Astrocyte of the spinal cord (primary cell): ENCODE results near the gene GSTM3.

Experiments
- DNase-seq: peaks from one replicate; pipeline ENCODE4 v3.0.0; 2011; ENCODE audit warnings: low read depth, low spot score
- H3K4me3 ChIP-seq: 2 replicates; pipeline ENCODE4 v1.5.1; 2011; ENCODE audit warnings: low read depth, mild to moderate bottlenecking, low read length, moderate library complexity
- in situ Hi-C: cut with HindIII; loops from 2 replicates; pipeline ENCODE4 v1.10.0; 2017; ENCODE audit warnings: low sequenced_read_pairs
- TF ChIP-seq, protein P1 (sequence below): IDR thresholded peaks from 2 replicates; pipeline ENCODE4 v1.5.1; 2012; ENCODE audit warnings: low read depth, mild to moderate bottlenecking, low read length, inconsistent platforms

The GSTM3 gene

DNA sequence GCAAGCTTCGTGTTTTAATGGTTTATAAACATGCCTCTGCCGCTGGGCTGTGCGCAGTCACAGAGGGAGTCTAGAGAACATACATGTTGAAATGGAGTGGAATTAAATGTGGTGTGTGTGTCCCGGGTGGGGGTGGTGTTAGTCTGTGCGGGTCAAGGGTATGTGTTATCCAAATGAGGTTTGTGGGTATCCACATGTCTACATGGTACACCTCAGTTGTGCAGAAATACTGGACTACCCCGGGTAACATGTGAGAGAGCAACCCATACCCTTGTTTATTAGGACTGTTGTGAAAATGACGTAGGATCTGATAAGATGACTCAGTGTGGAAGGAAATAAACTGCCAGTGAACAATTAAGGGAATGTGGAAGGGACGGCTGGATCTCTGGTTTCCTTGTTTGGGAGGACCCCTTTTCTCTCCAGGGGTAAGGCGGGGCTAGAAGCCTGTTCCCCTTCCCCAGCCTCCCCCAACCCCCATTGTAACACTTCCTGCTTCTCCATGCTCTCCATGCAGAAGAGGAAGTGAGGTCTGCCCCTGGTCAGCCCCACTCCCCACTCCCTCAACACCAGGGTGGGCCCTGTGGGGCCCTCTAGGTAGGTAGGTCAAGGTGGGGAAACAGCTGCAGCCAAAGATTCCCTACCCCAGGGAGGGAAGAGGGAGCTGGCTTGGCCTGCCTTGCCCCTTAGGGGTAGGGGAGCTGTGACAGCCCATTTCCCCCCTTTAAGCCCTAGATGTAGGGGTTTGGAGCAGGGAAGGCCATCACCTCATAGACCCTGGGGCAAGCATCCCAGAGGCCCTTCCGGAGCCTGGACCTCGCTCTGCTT lies 22.2 kb upstream of the GSTM3 start:
- in situ Hi-C loops: no loop called here
- H3K4me3 ChIP-seq: no peak overlapping the region
- TF ChIP-seq, protein P1, sequence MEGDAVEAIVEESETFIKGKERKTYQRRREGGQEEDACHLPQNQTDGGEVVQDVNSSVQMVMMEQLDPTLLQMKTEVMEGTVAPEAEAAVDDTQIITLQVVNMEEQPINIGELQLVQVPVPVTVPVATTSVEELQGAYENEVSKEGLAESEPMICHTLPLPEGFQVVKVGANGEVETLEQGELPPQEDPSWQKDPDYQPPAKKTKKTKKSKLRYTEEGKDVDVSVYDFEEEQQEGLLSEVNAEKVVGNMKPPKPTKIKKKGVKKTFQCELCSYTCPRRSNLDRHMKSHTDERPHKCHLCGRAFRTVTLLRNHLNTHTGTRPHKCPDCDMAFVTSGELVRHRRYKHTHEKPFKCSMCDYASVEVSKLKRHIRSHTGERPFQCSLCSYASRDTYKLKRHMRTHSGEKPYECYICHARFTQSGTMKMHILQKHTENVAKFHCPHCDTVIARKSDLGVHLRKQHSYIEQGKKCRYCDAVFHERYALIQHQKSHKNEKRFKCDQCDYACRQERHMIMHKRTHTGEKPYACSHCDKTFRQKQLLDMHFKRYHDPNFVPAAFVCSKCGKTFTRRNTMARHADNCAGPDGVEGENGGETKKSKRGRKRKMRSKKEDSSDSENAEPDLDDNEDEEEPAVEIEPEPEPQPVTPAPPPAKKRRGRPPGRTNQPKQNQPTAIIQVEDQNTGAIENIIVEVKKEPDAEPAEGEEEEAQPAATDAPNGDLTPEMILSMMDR: no peak
- peak; percentile 49 for DNase-seq

GRCh38 chr1:109762039-109762585 lies 21.3 kb upstream of the GSTM3 start:
- in situ Hi-C loops: no loop called here
- H3K4me3 ChIP-seq: no peak overlapping the region
- no peak for DNase-seq
- TF ChIP-seq, protein P1: no peak

DNA sequence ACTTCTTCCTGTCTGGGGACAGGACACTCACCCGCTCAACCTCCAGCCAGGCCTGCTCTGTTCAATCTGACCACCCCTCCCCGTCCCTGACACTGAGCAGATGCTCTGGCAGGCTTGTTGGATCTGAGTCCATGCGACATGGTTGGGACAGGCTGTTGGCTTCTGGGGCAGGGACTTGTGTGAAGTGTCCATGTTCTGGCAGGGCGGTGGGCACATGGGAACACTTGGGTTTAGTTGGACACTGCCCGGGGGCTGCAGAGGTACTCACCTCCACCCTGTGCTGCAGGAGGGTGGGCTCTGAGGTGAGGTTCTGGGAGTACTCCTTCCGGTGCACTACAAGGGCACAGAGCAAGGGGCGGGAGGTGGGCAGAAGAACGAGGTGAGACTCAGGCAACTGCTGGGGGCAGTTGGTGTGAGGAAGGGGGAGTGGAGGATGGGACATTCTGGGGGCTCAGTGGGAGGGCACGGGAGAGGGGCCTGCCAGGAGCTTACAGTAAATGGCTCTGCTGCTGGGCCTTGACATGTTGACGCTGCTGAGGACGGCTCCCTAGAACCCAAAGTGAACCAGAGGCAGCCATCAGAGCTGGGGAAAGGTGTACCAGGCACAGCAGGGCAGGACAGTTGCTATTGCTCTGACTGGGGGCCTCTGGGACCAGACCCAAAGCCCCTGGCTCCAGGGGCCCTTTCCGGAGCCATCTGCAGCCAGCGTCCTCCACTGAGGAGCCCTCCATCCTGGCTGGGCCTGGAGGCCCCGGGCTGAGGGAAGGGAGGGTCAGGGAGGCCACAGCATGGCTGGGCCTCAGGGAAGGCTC lies 20.6 kb upstream of the GSTM3 start:
- no peak for DNase-seq
- TF ChIP-seq, protein P1: no peak
- H3K4me3 ChIP-seq: no peak overlapping the region
- in situ Hi-C loops: no loop called here

- TF ChIP-seq, protein P1: no peak
- in situ Hi-C loops: no loop called here
- no peak for DNase-seq
- H3K4me3 ChIP-seq: no peak overlapping the region
Measured at GRCh38 chr1:109760581-109761226, 19.9 kb upstream of the GSTM3 start.

- no peak for DNase-seq
- no peak overlapping the region for H3K4me3 ChIP-seq
- in situ Hi-C loops: no loop called here
- TF ChIP-seq, protein P1: no peak
Measured at GRCh38 chr1:109759513-109760334, 18.9 kb upstream of the GSTM3 start.
